HepG2 (cell line): ENCODE data around the gene PRPF38A. TPM values are rescaled to one million over a fixed set of nuclear protein-coding genes. Genes with fewer than 3 reads are reported as not detected.

Source experiments
- ATRX ChIP-seq: sonication (generic); formaldehyde crosslinking; IDR thresholded peaks from 2 replicates; pipeline ENCODE4 v1.4.0; 2020; ENCODE audit warnings: missing genetic modification reagents, borderline replicate concordance
- RFX5 ChIP-seq: IDR thresholded peaks from 2 replicates; pipeline ENCODE4 v1.6.1; 2011; ENCODE audit warnings: low read depth, low read length, improper control_type of control experiment
- SYNCRIP ChIP-seq: fragments of 200-400 bp; formaldehyde crosslinking; IDR thresholded peaks from 2 replicates; pipeline ENCODE4 v1.6.1; 2018; ENCODE audit warnings: mild to moderate bottlenecking, low read depth, low read length; ENCODE audit not compliant: insufficient read depth
- ZBTB42 ChIP-seq: sonication (generic); formaldehyde crosslinking; IDR thresholded peaks from 2 replicates; pipeline ENCODE4 v1.5.0; 2020; ENCODE audit warnings: mild to moderate bottlenecking, missing genetic modification reagents
- polyA plus RNA-seq, 8 experiments: library from polyadenylated mRNA; depleted of rRNA in 3 of 8; stranded (reverse) in 7 of 8; unstranded in 1 of 8; fragments of >200 nt; fragmentation: Illumina TruSeq in 4 of 8; extraction: Trizol in 4 of 8; gene quantifications; 2 replicates each; pipeline versions ENCODE4 v1.2.1 to v1.2.3, GENCODE V29; 2011 to 2016; ENCODE audit warnings: low read depth in 4 of 8, missing spikeins in 1 of 8, mixed read lengths in 1 of 8; ENCODE audit not compliant: insufficient read depth in 1 of 8
- total RNA-seq, 5 experiments: library from RNA; depleted of rRNA; stranded (reverse); fragments of >200 nt; fragmentation: Illumina TruSeq; extraction: Trizol; gene quantifications; 2 replicates each; pipeline ENCODE4 v1.2.3, GENCODE V29; 2016; ENCODE audit warnings: low read depth in 1 of 5
- TF ChIP-seq, protein P1 (sequence below): sonication (generic); formaldehyde crosslinking; IDR thresholded peaks from 2 replicates; pipeline ENCODE4 v1.4.0; 2020; ENCODE audit warnings: mild to moderate bottlenecking, missing genetic modification reagents
- TF ChIP-seq, protein P2 (sequence below): sonication (generic); formaldehyde crosslinking; IDR thresholded peaks from 2 replicates; pipeline ENCODE4 v1.4.0; 2020; ENCODE audit warnings: missing genetic modification reagents
- TF ChIP-seq, protein P3 (sequence below): sonication (generic); formaldehyde crosslinking; conservative IDR thresholded peaks from 2 replicates; pipeline ENCODE4 v1.8.0; 2022; ENCODE audit warnings: mild to moderate bottlenecking, moderate library complexity, missing genetic modification reagents

Gene PRPF38A
- total and polyA plus RNA-seq, 2 of the 13 experiments (the other 11 are each of a cell fraction or from before 2014, with no cell fraction given): 18.3 to 45.5 TPM

DNA sequence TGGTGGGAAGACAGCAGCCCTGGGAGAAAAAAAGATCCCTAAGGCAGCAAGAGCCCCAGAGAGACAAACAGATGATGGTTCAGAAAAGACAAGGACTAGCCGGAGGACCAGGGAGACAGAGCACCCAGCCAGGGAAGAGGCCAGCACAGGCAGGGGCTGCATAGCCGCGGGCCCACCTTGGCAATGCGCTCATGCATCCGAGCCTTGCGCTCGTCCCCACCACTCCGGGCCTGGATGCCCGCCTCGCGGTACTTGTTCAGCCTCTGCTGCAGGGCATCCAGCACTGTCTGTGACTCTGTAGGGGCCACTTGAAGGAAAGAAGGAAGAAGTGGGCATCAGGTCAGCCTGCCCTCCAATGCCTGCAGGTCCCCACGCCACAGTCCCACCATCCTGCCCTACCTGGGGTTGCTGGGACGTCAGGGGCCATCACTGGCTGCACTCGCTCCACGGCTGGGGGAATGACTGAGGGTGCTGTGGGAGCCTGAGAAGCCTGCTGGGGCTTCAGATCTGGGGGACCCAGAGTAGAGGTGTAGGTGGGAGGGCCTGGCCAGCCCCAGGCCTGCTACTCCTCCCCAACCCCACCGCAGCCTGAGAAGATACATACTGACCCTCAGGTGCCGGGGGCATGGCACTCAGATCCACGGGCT, 45.4 kb upstream of the PRPF38A start (continued):
- TF ChIP-seq, protein P1, sequence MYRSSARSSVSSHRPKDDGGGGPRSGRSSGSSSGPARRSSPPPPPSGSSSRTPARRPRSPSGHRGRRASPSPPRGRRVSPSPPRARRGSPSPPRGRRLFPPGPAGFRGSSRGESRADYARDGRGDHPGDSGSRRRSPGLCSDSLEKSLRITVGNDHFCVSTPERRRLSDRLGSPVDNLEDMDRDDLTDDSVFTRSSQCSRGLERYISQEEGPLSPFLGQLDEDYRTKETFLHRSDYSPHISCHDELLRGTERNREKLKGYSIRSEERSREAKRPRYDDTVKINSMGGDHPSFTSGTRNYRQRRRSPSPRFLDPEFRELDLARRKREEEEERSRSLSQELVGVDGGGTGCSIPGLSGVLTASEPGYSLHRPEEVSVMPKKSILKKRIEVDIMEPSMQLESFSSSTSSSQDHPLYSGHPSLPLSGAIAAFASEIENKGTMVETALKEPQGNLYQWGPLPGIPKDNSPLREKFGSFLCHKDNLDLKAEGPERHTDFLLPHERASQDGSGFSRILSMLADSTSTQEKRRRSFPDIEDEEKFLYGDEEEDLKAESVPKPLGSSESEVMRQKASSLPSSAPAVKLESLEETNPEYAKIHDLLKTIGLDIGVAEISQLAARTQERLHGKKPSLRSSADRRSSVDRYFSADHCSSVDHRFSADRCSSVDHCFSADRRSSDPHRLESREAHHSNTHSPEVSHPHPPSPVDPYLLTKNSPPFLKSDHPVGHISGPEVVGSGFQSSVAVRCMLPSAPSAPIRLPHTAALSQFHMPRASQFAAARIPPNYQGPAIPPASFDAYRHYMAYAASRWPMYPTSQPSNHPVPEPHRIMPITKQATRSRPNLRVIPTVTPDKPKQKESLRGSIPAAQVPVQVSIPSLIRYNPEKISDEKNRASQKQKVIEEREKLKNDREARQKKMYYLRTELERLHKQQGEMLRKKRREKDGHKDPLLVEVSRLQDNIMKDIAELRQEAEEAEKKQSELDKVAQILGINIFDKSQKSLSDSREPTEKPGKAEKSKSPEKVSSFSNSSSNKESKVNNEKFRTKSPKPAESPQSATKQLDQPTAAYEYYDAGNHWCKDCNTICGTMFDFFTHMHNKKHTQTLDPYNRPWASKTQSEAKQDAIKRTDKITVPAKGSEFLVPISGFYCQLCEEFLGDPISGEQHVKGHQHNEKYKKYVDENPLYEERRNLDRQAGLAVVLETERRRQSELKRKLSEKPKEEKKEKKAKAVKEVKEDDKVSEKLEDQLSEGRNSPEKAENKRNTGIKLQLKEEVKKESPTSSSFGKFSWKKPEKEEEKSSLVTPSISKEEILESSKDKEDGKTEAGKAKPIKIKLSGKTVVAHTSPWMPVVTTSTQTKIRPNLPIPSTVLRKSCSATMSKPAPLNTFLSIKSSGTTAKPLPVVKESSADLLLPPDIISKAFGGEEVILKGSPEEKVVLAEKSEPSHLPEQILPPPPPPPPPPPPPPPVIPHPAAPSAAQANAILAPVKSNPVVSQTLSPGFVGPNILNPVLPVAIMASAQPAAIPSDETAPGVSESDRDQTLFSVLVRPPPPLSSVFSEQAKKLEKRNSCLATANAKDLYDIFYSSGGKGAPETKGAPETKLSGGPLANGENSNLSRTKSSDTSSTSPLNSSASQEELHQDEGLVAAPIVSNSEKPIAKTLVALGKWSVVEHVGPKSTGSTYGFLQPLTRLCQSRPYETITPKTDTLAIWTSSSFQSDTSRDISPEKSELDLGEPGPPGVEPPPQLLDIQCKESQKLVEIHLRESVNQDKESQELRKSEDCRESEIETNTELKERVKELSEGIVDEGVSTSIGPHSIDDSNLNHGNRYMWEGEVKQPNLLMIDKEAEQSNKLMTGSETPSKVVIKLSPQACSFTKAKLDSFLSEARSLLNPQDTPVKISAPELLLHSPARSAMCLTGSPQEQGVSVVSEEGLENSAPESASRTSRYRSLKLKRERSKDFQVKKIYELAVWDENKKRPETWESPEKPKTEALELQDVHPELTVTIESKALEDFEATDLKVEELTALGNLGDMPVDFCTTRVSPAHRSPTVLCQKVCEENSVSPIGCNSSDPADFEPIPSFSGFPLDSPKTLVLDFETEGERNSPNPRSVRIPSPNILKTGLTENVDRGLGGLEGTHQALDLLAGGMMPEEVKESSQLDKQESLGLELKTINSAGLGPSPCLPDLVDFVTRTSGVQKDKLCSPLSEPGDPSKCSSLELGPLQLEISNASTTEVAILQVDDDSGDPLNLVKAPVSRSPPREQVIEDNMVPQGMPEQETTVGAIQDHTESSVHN (CRISPR knock-in tag): no peak
- TF ChIP-seq ZBTB42 (CRISPR knock-in tag) (no peak), SYNCRIP (no peak), RFX5 (no peak), ATRX (CRISPR knock-in tag) (no peak)
- TF ChIP-seq, protein P2, sequence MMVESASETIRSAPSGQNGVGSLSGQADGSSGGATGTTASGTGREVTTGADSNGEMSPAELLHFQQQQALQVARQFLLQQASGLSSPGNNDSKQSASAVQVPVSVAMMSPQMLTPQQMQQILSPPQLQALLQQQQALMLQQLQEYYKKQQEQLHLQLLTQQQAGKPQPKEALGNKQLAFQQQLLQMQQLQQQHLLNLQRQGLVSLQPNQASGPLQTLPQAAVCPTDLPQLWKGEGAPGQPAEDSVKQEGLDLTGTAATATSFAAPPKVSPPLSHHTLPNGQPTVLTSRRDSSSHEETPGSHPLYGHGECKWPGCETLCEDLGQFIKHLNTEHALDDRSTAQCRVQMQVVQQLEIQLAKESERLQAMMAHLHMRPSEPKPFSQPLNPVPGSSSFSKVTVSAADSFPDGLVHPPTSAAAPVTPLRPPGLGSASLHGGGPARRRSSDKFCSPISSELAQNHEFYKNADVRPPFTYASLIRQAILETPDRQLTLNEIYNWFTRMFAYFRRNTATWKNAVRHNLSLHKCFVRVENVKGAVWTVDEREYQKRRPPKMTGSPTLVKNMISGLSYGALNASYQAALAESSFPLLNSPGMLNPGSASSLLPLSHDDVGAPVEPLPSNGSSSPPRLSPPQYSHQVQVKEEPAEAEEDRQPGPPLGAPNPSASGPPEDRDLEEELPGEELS (CRISPR knock-in tag): no peak
- TF ChIP-seq, protein P3, sequence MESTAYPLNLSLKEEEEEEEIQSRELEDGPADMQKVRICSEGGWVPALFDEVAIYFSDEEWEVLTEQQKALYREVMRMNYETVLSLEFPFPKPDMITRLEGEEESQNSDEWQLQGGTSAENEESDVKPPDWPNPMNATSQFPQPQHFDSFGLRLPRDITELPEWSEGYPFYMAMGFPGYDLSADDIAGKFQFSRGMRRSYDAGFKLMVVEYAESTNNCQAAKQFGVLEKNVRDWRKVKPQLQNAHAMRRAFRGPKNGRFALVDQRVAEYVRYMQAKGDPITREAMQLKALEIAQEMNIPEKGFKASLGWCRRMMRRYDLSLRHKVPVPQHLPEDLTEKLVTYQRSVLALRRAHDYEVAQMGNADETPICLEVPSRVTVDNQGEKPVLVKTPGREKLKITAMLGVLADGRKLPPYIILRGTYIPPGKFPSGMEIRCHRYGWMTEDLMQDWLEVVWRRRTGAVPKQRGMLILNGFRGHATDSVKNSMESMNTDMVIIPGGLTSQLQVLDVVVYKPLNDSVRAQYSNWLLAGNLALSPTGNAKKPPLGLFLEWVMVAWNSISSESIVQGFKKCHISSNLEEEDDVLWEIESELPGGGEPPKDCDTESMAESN: no peak
- TF ChIP-seq, all 625 proteins: peak for 2
